Calu3 (cell line): ENCODE measurements around the gene SCAPER. TPM values are rescaled to one million over a fixed set of nuclear protein-coding genes. Genes with fewer than 3 reads are reported as not detected.

Experiments used
- BruUV-seq: library from RNA; stranded (reverse); fragments of 400-500 nt; replicated peaks from 2 replicates; lab custom pipeline; 2021; lab: Mats Ljungman, UMichigan
- CTCF ChIA-PET: fragments of 300-600 bp; sonication (Branson Sonifier 250); formaldehyde crosslinking; loops from one replicate; lab custom pipeline; 2022; ENCODE audit warnings: antibody characterized with exemption; lab: Charles Lee
- DNase-seq: peaks from one replicate; pipeline ENCODE4 v3.0.0; 2022
- H3K27ac Mint-ChIP-seq: one replicate; pipeline ENCODE4 v1.8.0; 2022; ENCODE audit warnings: mixed read lengths; ENCODE audit not compliant: unreplicated experiment
- H3K27me3 Mint-ChIP-seq: one replicate; pipeline ENCODE4 v1.8.0; 2022; ENCODE audit warnings: mixed read lengths; ENCODE audit not compliant: unreplicated experiment
- H3K36me3 Mint-ChIP-seq: one replicate; pipeline ENCODE4 v1.8.0; 2022; ENCODE audit warnings: mild to moderate bottlenecking, moderate library complexity, mixed read lengths; ENCODE audit not compliant: insufficient read depth, unreplicated experiment
- H3K4me1 Mint-ChIP-seq: one replicate; pipeline ENCODE4 v1.8.0; 2022; ENCODE audit warnings: mild to moderate bottlenecking, low read depth, mixed read lengths; ENCODE audit not compliant: unreplicated experiment
- H3K4me3 Mint-ChIP-seq: one replicate; pipeline ENCODE4 v1.8.0; 2022; ENCODE audit warnings: mild to moderate bottlenecking, low read depth, moderate library complexity, mixed read lengths; ENCODE audit not compliant: unreplicated experiment
- H3K9me3 Mint-ChIP-seq: one replicate; pipeline ENCODE4 v1.8.0; 2022; ENCODE audit warnings: low read depth, mixed read lengths; ENCODE audit not compliant: unreplicated experiment
- CTCF ChIP-seq: fragments of 200-600 bp; IDR thresholded peaks from one replicate; pipeline ENCODE4 v1.8.0; 2022; ENCODE audit warnings: antibody characterized with exemption; ENCODE audit not compliant: unreplicated experiment
- intact Hi-C: fragments of 100-400 bp; cut with micrococcal nuclease; formaldehyde crosslinking; loops from one replicate; pipeline ENCODE4 v1.10.0; 2022; ENCODE audit not compliant: unreplicated experiment
- total RNA-seq: library from RNA; stranded (reverse); gene quantifications from 2 replicates; pipeline ENCODE4 v1.2.3, GENCODE V29; 2022

SCAPER gene
- total RNA-seq, 1 experiment from 2014 or later, result 34.8 TPM

GRCh38 chr15:76398317-76399104 is 506.6 kb downstream of the SCAPER start:
- CTCF ChIA-PET, result no interaction called here
- no peaks in the 10 kb centered on the region for H3K9me3 Mint-ChIP-seq
- BruUV-seq, result no TSS peak
- no peak overlapping the region for H3K27ac Mint-ChIP-seq
- H3K36me3 Mint-ChIP-seq, result no peaks in the 10 kb centered on the region
- no peak overlapping the region for H3K4me3 Mint-ChIP-seq
- intact Hi-C loops, result no loop called here
- H3K27me3 Mint-ChIP-seq, result no peaks in the 10 kb centered on the region
- DNase-seq, result no peak
- TF ChIP-seq CTCF, result no peak
- H3K4me1 Mint-ChIP-seq, result no peaks in the 10 kb centered on the region

- intact Hi-C loops, result no loop called here
- H3K27me3 Mint-ChIP-seq, result no peaks in the 10 kb centered on the region
- H3K4me3 Mint-ChIP-seq, result no peak overlapping the region
- CTCF ChIA-PET, result no interaction called here
- TF ChIP-seq CTCF, result no peak
- no TSS peak for BruUV-seq
- H3K4me1 Mint-ChIP-seq, result peaks cover 8% of the 10 kb centered on the region
- no peak overlapping the region for H3K27ac Mint-ChIP-seq
- no peaks in the 10 kb centered on the region for H3K9me3 Mint-ChIP-seq
- no peak for DNase-seq
- H3K36me3 Mint-ChIP-seq, result no peaks in the 10 kb centered on the region
Observed at GRCh38 chr15:76393614-76394013, 511.5 kb downstream of the SCAPER start.

- no peak for DNase-seq
Observed at GRCh38 chr15:76391847-76392246, 513.3 kb downstream of the SCAPER start.

GRCh38 chr15:76391309-76391708 is 513.8 kb downstream of the SCAPER start:
- Mint-ChIP-seq H3K4me1 (peaks cover 8% of the 10 kb centered on the region), H3K9me3 (no peaks in the 10 kb centered on the region), H3K27ac (no peak overlapping the region), H3K27me3 (no peaks in the 10 kb centered on the region), H3K36me3 (no peaks in the 10 kb centered on the region), H3K4me3 (no peak overlapping the region)
- no TSS peak for BruUV-seq
- no peak for DNase-seq
- TF ChIP-seq CTCF, result no peak
- CTCF ChIA-PET, result no interaction called here
- intact Hi-C loops, result no loop called here

More at GRCh38 chr15:76391847-76392246, 513.3 kb downstream of the SCAPER start:
- TF ChIP-seq CTCF, result no peak
- Mint-ChIP-seq H3K9me3 (no peaks in the 10 kb centered on the region), H3K27ac (no peak overlapping the region), H3K27me3 (no peaks in the 10 kb centered on the region), H3K4me1 (peaks cover 8% of the 10 kb centered on the region), H3K4me3 (no peak overlapping the region), H3K36me3 (no peaks in the 10 kb centered on the region)
- intact Hi-C loops, result no loop called here
- CTCF ChIA-PET, result no interaction called here
- BruUV-seq, result no TSS peak
